Activated naive CD8-positive, alpha-beta T cell treated with anti-CD3 and anti-CD28 coated beads, Interleukin-2, amount 10 ng/mL, durations not matched to agents 7 days and 5 days (primary cell): Measurements from ENCODE around the gene NEIL3. TPM values are rescaled to one million over a fixed set of nuclear protein-coding genes. Genes with fewer than 3 reads are reported as not detected.

Source experiments
- ATAC-seq: fragments of 150-1000 bp; cut with Tn5 transposase; one replicate; pipeline ENCODE4 v1.10.0; 2021; ENCODE audit warnings: low read depth, moderate library complexity
- POLR2A ChIA-PET: fragments of 350-600 bp; sonication (Branson Sonifier 250); formaldehyde crosslinking; loops from one replicate; lab custom pipeline; 2021; ENCODE audit warnings: antibody characterized with exemption; lab: Charles Lee
- DNase-seq: peaks from one replicate; pipeline ENCODE4 v3.0.0; 2021
- H3K27ac Mint-ChIP-seq: one replicate; pipeline ENCODE4 v1.8.0; 2022; ENCODE audit warnings: mild to moderate bottlenecking, mixed read lengths
- H3K27me3 Mint-ChIP-seq: one replicate; pipeline ENCODE4 v1.8.0; 2022; ENCODE audit warnings: mild to moderate bottlenecking, moderate library complexity, mixed read lengths
- H3K36me3 Mint-ChIP-seq: one replicate; pipeline ENCODE4 v1.8.0; 2021; ENCODE audit warnings: mild to moderate bottlenecking, mixed read lengths
- H3K4me1 Mint-ChIP-seq: one replicate; pipeline ENCODE4 v1.8.0; 2021; ENCODE audit warnings: mixed read lengths
- H3K4me3 Mint-ChIP-seq: one replicate; pipeline ENCODE4 v1.8.0; 2022; ENCODE audit warnings: mild to moderate bottlenecking, moderate library complexity, mixed read lengths
- H3K9me3 Mint-ChIP-seq: one replicate; pipeline ENCODE4 v1.8.0; 2021; ENCODE audit warnings: mixed read lengths
- total RNA-seq, 2 experiments: library from RNA; stranded (reverse); gene quantifications; one replicate each; pipeline ENCODE4 v1.2.3, GENCODE V29; 2021

Gene NEIL3
- total RNA-seq, 2 experiments from 2014 or later: 23.2 to 24.0 TPM

GRCh38 chr4:177351622-177352244, 42.1 kb downstream of the NEIL3 start:
- peaks cover 39% of the 10 kb centered on the region for H3K36me3 Mint-ChIP-seq
- H3K4me1 Mint-ChIP-seq: no peaks in the 10 kb centered on the region
- no peak overlapping the region for H3K27ac Mint-ChIP-seq
- ATAC-seq (no peak), DNase-seq (no peak)
- H3K27me3 Mint-ChIP-seq: no peaks in the 10 kb centered on the region
- H3K9me3 Mint-ChIP-seq: no peaks in the 10 kb centered on the region
- POLR2A ChIA-PET: no interaction called here
- no peak overlapping the region for H3K4me3 Mint-ChIP-seq

DNA sequence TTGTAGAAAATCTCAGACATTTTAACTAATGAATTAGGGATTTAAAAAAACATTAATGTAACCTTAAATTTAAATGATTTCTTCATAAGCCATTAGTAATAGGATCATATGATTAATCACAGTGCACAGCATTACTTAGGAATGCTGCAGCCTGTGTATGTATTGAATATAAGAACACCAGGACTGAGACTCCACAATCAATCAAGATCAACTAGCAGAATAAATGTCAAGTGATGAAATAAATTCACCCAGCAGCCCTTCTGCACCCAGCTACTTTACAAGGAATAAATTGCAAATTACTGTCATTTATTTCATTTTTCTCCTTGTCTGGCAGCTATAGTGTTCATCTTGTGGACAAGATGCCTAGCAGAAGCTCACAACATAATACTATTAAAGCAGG, 46.5 kb downstream of the NEIL3 start:
- Mint-ChIP-seq H3K4me1 (no peaks in the 10 kb centered on the region), H3K9me3 (no peaks in the 10 kb centered on the region), H3K27ac (no peak overlapping the region), H3K27me3 (no peaks in the 10 kb centered on the region), H3K4me3 (no peak overlapping the region), H3K36me3 (peaks cover 29% of the 10 kb centered on the region)
- POLR2A ChIA-PET: no interaction called here
- ATAC-seq: no peak
- DNase-seq: no peak

DNA sequence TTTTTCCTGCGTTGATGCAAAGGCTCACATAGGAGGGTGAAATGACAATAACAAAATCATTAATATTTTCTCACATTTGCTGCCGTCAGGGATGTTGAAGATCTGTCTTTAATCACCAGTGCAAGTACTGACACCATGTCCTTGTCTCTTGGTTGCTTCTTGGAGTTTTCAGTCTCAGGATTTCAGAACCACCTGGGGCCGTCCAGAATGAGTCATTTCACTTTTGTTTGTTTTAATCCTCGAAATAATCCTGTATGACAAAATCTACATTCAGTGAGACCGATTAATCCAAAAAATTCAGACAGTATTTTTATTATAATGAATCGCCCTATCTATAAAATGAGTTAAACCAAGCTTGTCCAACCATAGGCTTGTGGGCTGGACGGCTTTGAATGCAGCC, 47.2 kb downstream of the NEIL3 start:
- Mint-ChIP-seq H3K4me1 (no peaks in the 10 kb centered on the region), H3K27me3 (no peaks in the 10 kb centered on the region), H3K27ac (no peak overlapping the region), H3K4me3 (no peak overlapping the region), H3K9me3 (no peaks in the 10 kb centered on the region), H3K36me3 (peaks cover 30% of the 10 kb centered on the region)
- DNase-seq: no peak
- POLR2A ChIA-PET: no interaction called here
- ATAC-seq: no peak

GRCh38 chr4:177367336-177367735, 57.7 kb downstream of the NEIL3 start:
- Mint-ChIP-seq H3K9me3 (no peaks in the 10 kb centered on the region), H3K4me3 (no peak overlapping the region), H3K27ac (no peak overlapping the region), H3K36me3 (peaks cover 35% of the 10 kb centered on the region), H3K27me3 (no peaks in the 10 kb centered on the region), H3K4me1 (peaks cover 16% of the 10 kb centered on the region)
- DNase-seq (peak; percentile 32), ATAC-seq (peak; percentile 88)
- POLR2A ChIA-PET: interaction anchor here (1.3 kb wide), 1 partner anchor 75 kb away, joined by 3 read pairs; the partner anchor contains the start of gene AGA

GRCh38 chr4:177369372-177369771, 59.7 kb downstream of the NEIL3 start:
- H3K27me3 Mint-ChIP-seq: no peaks in the 10 kb centered on the region
- POLR2A ChIA-PET: no interaction called here
- no peak for DNase-seq
- H3K9me3 Mint-ChIP-seq: no peaks in the 10 kb centered on the region
- peaks cover 16% of the 10 kb centered on the region for H3K4me1 Mint-ChIP-seq
- no peak for ATAC-seq
- no peak overlapping the region for H3K4me3 Mint-ChIP-seq
- peaks cover 24% of the 10 kb centered on the region for H3K36me3 Mint-ChIP-seq
- no peak overlapping the region for H3K27ac Mint-ChIP-seq

DNA sequence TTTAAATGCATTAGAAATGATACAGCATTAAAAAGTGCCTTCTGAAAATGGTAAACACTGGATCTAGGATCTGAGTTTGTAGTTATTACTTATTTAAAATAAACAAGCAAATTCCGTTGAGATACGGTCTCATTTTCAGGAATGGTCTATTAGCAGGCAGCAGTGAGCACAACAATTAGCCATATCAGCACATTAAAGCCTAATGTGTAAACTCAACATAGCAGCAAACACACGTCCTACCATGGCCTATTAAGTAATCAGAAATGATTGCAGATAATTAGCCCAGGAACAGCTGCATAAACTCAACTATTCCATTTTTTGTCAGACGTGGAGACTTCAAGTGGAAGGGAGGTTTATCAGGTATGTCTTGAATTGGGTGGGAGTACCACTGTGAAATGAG, 61.8 kb downstream of the NEIL3 start:
- no peak overlapping the region for H3K27ac Mint-ChIP-seq
- no peak overlapping the region for H3K4me3 Mint-ChIP-seq
- H3K27me3 Mint-ChIP-seq: peaks cover 8% of the 10 kb centered on the region
- H3K9me3 Mint-ChIP-seq: no peaks in the 10 kb centered on the region
- H3K36me3 Mint-ChIP-seq: peaks cover 15% of the 10 kb centered on the region
- DNase-seq (no peak), ATAC-seq (no peak)
- peaks cover 14% of the 10 kb centered on the region for H3K4me1 Mint-ChIP-seq
- POLR2A ChIA-PET: no interaction called here

GRCh38 chr4:177374966-177375365, 65.3 kb downstream of the NEIL3 start:
- Mint-ChIP-seq H3K4me3 (no peak overlapping the region), H3K27ac (no peak overlapping the region), H3K36me3 (peaks cover 10% of the 10 kb centered on the region), H3K4me1 (no peaks in the 10 kb centered on the region), H3K9me3 (no peaks in the 10 kb centered on the region), H3K27me3 (peaks cover 14% of the 10 kb centered on the region)
- ATAC-seq: no peak
- POLR2A ChIA-PET: interaction anchor here (1.1 kb wide), 1 partner anchor 68 kb away, joined by 3 read pairs; the partner anchor contains the start of gene AGA
- DNase-seq: no peak

DNA sequence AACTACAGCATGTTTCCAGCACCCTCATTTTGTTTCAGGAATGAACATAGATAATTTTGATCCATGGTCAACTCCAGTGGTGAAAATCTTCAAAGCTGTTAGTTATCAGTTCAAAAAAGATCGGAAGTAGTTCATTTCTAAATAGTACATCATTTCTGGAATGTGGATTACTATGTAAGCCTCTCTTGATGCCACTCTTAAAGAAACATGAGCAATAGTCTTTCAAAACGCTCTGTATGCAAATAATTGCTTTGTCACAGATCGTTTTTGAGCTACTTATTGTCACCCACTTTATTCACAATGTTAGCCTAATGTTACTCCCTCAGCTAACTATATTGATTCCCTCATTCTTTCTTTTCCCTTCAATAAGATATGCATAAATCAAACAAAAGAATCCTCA, 65.7 kb downstream of the NEIL3 start:
- H3K4me1 Mint-ChIP-seq: no peaks in the 10 kb centered on the region
- peaks cover 7% of the 10 kb centered on the region for H3K36me3 Mint-ChIP-seq
- no peak for ATAC-seq
- POLR2A ChIA-PET: interaction anchor here (1.1 kb wide), 1 partner anchor 67 kb away, joined by 3 read pairs; the partner anchor contains the start of gene AGA
- H3K4me3 Mint-ChIP-seq: no peak overlapping the region
- peaks cover 14% of the 10 kb centered on the region for H3K27me3 Mint-ChIP-seq
- no peak for DNase-seq
- H3K27ac Mint-ChIP-seq: no peak overlapping the region
- H3K9me3 Mint-ChIP-seq: no peaks in the 10 kb centered on the region

DNA sequence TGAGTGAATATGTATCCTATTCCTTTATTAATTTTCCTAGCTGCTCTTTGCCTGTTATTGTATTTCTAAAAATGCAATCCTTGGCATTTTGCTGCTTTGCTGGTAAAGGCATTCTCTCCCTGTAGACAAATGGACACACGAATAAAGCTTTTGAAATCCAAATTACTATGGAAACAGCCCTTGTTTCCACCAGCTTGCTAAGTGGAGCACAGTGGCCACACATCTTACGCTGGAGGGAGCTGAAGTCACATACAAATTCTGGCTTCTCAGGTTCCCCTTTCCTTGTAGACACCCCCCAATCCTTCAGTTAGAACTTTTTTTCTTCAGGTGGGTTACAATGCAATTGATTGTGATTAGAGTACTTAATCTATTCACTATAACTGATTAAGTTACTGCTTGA, 66.3 kb downstream of the NEIL3 start:
- Mint-ChIP-seq H3K27ac (no peak overlapping the region), H3K27me3 (peaks cover 14% of the 10 kb centered on the region), H3K36me3 (peaks cover 2% of the 10 kb centered on the region), H3K9me3 (no peaks in the 10 kb centered on the region), H3K4me1 (no peaks in the 10 kb centered on the region), H3K4me3 (no peak overlapping the region)
- POLR2A ChIA-PET: interaction anchor here (1.1 kb wide), 1 partner anchor 67 kb away, joined by 3 read pairs; the partner anchor contains the start of gene AGA
- ATAC-seq: no peak
- no peak for DNase-seq

- H3K36me3 Mint-ChIP-seq: no peaks in the 10 kb centered on the region
- ATAC-seq (no peak), DNase-seq (no peak)
- no peaks in the 10 kb centered on the region for H3K4me1 Mint-ChIP-seq
- POLR2A ChIA-PET: interaction anchor here (1.2 kb wide), 2 partner anchors 12 to 62 kb away, joined by 3 to 4 read pairs; no protein-coding TSS in a partner anchor
- H3K9me3 Mint-ChIP-seq: peaks cover 1% of the 10 kb centered on the region
- H3K27me3 Mint-ChIP-seq: peaks cover 17% of the 10 kb centered on the region
- no peak overlapping the region for H3K27ac Mint-ChIP-seq
- H3K4me3 Mint-ChIP-seq: no peak overlapping the region
These were observed 71.1 kb downstream of the NEIL3 start for GRCh38 chr4:177380730-177381287.

GRCh38 chr4:177381762-177382310, 72.2 kb downstream of the NEIL3 start:
- Mint-ChIP-seq H3K4me3 (no peak overlapping the region), H3K27ac (no peak overlapping the region), H3K4me1 (peaks cover 3% of the 10 kb centered on the region), H3K27me3 (peaks cover 8% of the 10 kb centered on the region), H3K9me3 (peaks cover 1% of the 10 kb centered on the region), H3K36me3 (no peaks in the 10 kb centered on the region)
- DNase-seq (no peak), ATAC-seq (no peak)
- POLR2A ChIA-PET: no interaction called here

DNA sequence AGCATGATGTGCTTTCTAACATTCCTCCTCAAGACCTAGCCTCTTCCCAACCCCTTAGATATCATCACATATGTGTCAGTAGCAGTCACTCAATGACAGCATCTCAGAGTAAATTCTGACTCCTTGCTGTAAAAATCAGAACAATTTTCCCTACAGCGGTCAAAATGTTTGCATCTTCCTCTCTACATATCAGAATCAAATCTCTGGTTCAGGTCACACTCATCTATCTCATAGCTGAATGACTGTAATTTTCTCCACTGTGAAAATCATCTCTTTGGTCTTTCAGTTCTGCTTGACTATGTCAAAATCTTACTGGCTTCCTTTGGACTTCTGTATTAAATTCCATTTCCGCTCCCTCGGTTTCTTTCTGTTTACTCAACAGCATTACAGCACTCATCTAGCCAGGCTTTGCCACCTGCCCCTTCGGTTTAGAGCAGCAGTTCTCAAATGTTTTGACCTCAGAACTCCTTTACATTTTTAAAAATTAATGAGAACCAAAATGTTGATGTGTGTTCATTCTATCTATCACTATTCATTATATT, 75.3 kb downstream of the NEIL3 start:
- H3K4me1 Mint-ChIP-seq: peaks cover 3% of the 10 kb centered on the region
- no peak for ATAC-seq
- H3K9me3 Mint-ChIP-seq: peaks cover 1% of the 10 kb centered on the region
- H3K4me3 Mint-ChIP-seq: no peak overlapping the region
- no peaks in the 10 kb centered on the region for H3K36me3 Mint-ChIP-seq
- no peak for DNase-seq
- H3K27me3 Mint-ChIP-seq: peaks cover 5% of the 10 kb centered on the region
- POLR2A ChIA-PET: interaction anchor here (1.0 kb wide), 1 partner anchor 57 kb away, joined by 3 read pairs; the partner anchor contains the start of gene AGA
- no peak overlapping the region for H3K27ac Mint-ChIP-seq

DNA sequence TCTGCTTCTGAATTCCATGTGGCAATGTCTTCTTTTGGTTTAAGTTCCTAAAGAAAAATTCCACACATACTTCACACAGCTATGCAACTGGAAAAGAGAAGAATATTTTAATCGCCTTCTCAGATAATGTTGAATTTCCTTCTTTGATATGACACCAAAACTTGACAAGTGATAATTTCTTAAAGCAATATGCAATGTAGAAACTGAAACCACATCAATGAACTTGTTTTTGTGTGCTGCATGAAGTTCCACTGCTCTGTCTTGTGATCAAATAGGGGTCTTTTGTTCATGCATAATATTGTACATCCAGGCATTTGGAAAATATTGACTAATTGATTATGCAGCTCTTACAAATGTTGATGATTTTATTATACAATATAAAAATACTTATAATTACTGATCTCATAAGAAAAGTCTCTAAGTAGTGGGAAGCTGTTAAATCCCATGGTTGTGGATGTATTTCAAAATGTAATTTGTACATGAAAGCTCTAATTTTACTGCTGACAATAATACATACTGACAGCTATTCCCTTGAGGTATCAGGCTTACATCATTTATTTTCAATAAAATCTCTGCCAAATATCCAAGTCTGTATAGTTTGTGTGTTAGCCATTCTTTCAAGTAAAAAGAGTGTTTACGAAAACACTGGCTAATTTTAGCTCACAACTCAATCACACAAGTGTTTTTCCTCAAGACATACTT, 76.1 kb downstream of the NEIL3 start:
- no peak overlapping the region for H3K27ac Mint-ChIP-seq
- no peak overlapping the region for H3K4me3 Mint-ChIP-seq
- DNase-seq (no peak), ATAC-seq (no peak)
- H3K36me3 Mint-ChIP-seq: no peaks in the 10 kb centered on the region
- H3K4me1 Mint-ChIP-seq: peaks cover 10% of the 10 kb centered on the region
- POLR2A ChIA-PET: interaction anchor here (1.0 kb wide), 1 partner anchor 56 kb away, joined by 3 read pairs; the partner anchor contains the start of gene AGA
- peaks cover 3% of the 10 kb centered on the region for H3K9me3 Mint-ChIP-seq
- H3K27me3 Mint-ChIP-seq: peaks cover 5% of the 10 kb centered on the region
